GM12878 (cell line): ENCODE measurements around the gene SGSM2. TPM values are rescaled to one million over a fixed set of nuclear protein-coding genes. Genes with fewer than 3 reads are reported as not detected.

Experiments
- ATAC-seq: fragments of 200-7000 bp; cut with Tn5 transposase; 3 replicates; pipeline ENCODE4 v1.9.1; 2020; ENCODE audit warnings: mild to moderate bottlenecking, moderate library complexity
- BruUV-seq: library from RNA; stranded (reverse); fragments of 400-500 nt; replicated peaks from 2 replicates; lab custom pipeline; 2021; lab: Mats Ljungman, UMichigan
- CTCF ChIA-PET: fragments of 300-600 bp; sonication (Branson Sonifier 250); formaldehyde crosslinking; extraction: SDS; loops from one replicate; lab custom pipeline; 2021; ENCODE audit warnings: inconsistent platforms; lab: Yijun Ruan, JAX
- POLR2A ChIA-PET: fragments of 350-600 bp; formaldehyde crosslinking; extraction: SDS; loops from one replicate; lab custom pipeline; 2021; ENCODE audit warnings: inconsistent platforms; lab: Charles Lee
- RAD21 ChIA-PET: fragments of 300-600 bp; sonication (Branson Sonifier 250); formaldehyde crosslinking; loops from one replicate; lab custom pipeline; 2023; ENCODE audit warnings: antibody characterized with exemption; ENCODE audit not compliant: unreplicated experiment; lab: Charles Lee
- SMC1A ChIA-PET: fragments of 300-600 bp; sonication (Branson Sonifier 250); formaldehyde crosslinking; loops from one replicate; lab custom pipeline; 2023; ENCODE audit not compliant: unreplicated experiment, uncharacterized antibody; lab: Charles Lee
- DNase-seq: peaks from one replicate; pipeline ENCODE4 v3.0.0-alpha.2; 2011; ENCODE audit warnings: low read depth, low spot score
- FAIRE-seq: peaks from 3 replicates; lab custom pipeline; 2011; peaks lifted over from hg19 to GRCh38; lab: Jason Lieb, UNC
- H2AFZ ChIP-seq: 2 replicates; pipeline ENCODE4 v1.6.0; 2011; ENCODE audit warnings: low read depth, low read length, control low read depth; ENCODE audit not compliant: control insufficient read depth
- H3K27ac ChIP-seq: 2 replicates; pipeline ENCODE4 v1.5.1; 2011; ENCODE audit warnings: control low read depth; ENCODE audit not compliant: control insufficient read depth, insufficient read depth
- H3K27me3 ChIP-seq, 2 experiments: replicated peaks in 1 of 2; 2 replicates each; pipeline versions ENCODE4 v1.6.0 to v1.6.1; 2011; ENCODE audit warnings: low read length in 1 of 2; ENCODE audit not compliant: control insufficient read depth in 2 of 2, insufficient read depth in 2 of 2
- H3K36me3 ChIP-seq, 2 experiments: 2 replicates each; pipeline ENCODE4 v1.5.1; 2011; ENCODE audit warnings: low read length in 1 of 2; ENCODE audit not compliant: control insufficient read depth in 2 of 2, insufficient read depth in 2 of 2
- H3K4me1 ChIP-seq: 2 replicates; pipeline ENCODE4 v1.6.1; 2011; ENCODE audit warnings: mild to moderate bottlenecking, low read length, moderate library complexity, mixed read lengths; ENCODE audit not compliant: control insufficient read depth, insufficient read depth
- H3K4me2 ChIP-seq: 2 replicates; pipeline ENCODE4 v1.6.0; 2011; ENCODE audit warnings: control low read depth; ENCODE audit not compliant: control insufficient read depth, insufficient read depth
- H3K4me3 ChIP-seq: fragments of 200-600 bp; sonication (generic); 2 replicates; pipeline ENCODE4 v1.5.1; 2016
- H3K79me2 ChIP-seq: 2 replicates; pipeline ENCODE4 v1.6.0; 2011; ENCODE audit warnings: low read length; ENCODE audit not compliant: control insufficient read depth, insufficient read depth
- H3K9ac ChIP-seq: 2 replicates; pipeline ENCODE4 v1.8.0; 2011; ENCODE audit warnings: low read length, control low read depth, mixed read lengths; ENCODE audit not compliant: control insufficient read depth, insufficient read depth
- H3K9me3 ChIP-seq: replicated peaks from 3 replicates; pipeline ENCODE4 v1.5.1; 2011; ENCODE audit warnings: mild to moderate bottlenecking, low read length; ENCODE audit not compliant: control insufficient read depth, insufficient read depth
- H4K20me1 ChIP-seq: 2 replicates; pipeline ENCODE4 v1.6.0; 2011; ENCODE audit not compliant: control insufficient read depth, insufficient read depth
- ASH2L ChIP-seq: fragments of 300-600, 200-600 bp; sonication (generic); IDR thresholded peaks from 2 replicates; pipeline ENCODE4 v1.6.1; 2017; ENCODE audit warnings: low read depth, mild to moderate bottlenecking, borderline replicate concordance
- ATF7 ChIP-seq: fragments of 450-650 bp; IDR thresholded peaks from 2 replicates; pipeline ENCODE4 v1.6.1; 2016; ENCODE audit warnings: low read depth, mild to moderate bottlenecking
- CEBPB ChIP-seq, 2 experiments: fragments of 150-350 bp in 1 of 2; IDR thresholded peaks; 2 replicates each; pipeline ENCODE4 v1.6.1; 2012 to 2014; ENCODE audit warnings: low read depth in 2 of 2, low read length in 2 of 2, borderline replicate concordance in 1 of 2, inconsistent platforms in 1 of 2
- HDAC6 ChIP-seq: fragments of 200-600 bp; sonication (generic); IDR thresholded peaks from one replicate; pipeline ENCODE4 v1.8.0; 2017; ENCODE audit warnings: antibody characterized with exemption; ENCODE audit not compliant: unreplicated experiment
- HDGF ChIP-seq: fragments of 450-650 bp; IDR thresholded peaks from 2 replicates; pipeline ENCODE4 v1.6.1; 2016; ENCODE audit warnings: antibody characterized with exemption
- NFXL1 ChIP-seq: fragments of 450-650 bp; IDR thresholded peaks from 2 replicates; pipeline ENCODE4 v1.6.1; 2017; ENCODE audit warnings: antibody characterized with exemption, mild to moderate bottlenecking, borderline replicate concordance
- NFYB ChIP-seq: IDR thresholded peaks from 2 replicates; pipeline ENCODE4 v1.6.1; 2011; ENCODE audit warnings: low read depth, mild to moderate bottlenecking, low read length, improper control_type of control experiment, moderate library complexity; ENCODE audit not compliant: insufficient read depth
- RCOR1 ChIP-seq: conservative IDR thresholded peaks from 2 replicates; pipeline ENCODE4 v1.6.1; 2012; ENCODE audit warnings: low read depth, low read length, improper control_type of control experiment
- SP1 ChIP-seq: IDR thresholded peaks from one replicate; pipeline ENCODE4 v1.6.1; 2011; ENCODE audit warnings: low read depth, low read length
- SREBF2 ChIP-seq: IDR thresholded peaks from 2 replicates; pipeline ENCODE4 v1.6.1; 2012; ENCODE audit warnings: mild to moderate bottlenecking, low read length
- TARDBP ChIP-seq: IDR thresholded peaks from 2 replicates; pipeline ENCODE4 v1.6.1; 2016; ENCODE audit warnings: borderline replicate concordance
- TBL1XR1 ChIP-seq: IDR thresholded peaks from 2 replicates; pipeline ENCODE4 v1.6.1; 2012; ENCODE audit warnings: low read depth, low read length, improper control_type of control experiment
- TCF7 ChIP-seq: IDR thresholded peaks from 2 replicates; pipeline ENCODE4 v1.6.1; 2014; ENCODE audit warnings: antibody characterized with exemption, borderline replicate concordance
- WGBS: methylation state at CpG from one replicate; pipeline ENCODE4 v1.1.6; 2016; ENCODE audit warnings: low lambda C conversion rate; ENCODE audit not compliant: insufficient replicate concordance, insufficient coverage; ENCODE audit errors: missing lambda C conversion rate; 5-methylcytosine and 5-hydroxymethylcytosine counted together
- in situ Hi-C: fragments of 300-500 bp; cut with MboI; formaldehyde crosslinking; loops from 9 replicates; pipeline ENCODE4 v1.14.3; 2018; ENCODE audit warnings: mixed read lengths
- intact Hi-C: fragments of 100-400 bp; cut with micrococcal nuclease; formaldehyde crosslinking; loops from one replicate; pipeline ENCODE4 v1.14.2; 2022; ENCODE audit not compliant: unreplicated experiment
- polyA plus RNA-seq, 11 experiments: library from polyadenylated mRNA; depleted of rRNA in 4 of 11; unstranded in 6 of 11; stranded (reverse) in 5 of 11; fragments of >200 nt; fragmentation: Nextera tagmentation in 4 of 11; fragmentation: Illumina TruSeq in 1 of 11; extraction: Ambion mirVana in 4 of 11; extraction: Trizol in 1 of 11; gene quantifications; 1 replicate in 1 of 11; 2 replicates in 10 of 11; pipeline versions ENCODE4 v1.2.1 to v1.2.3, GENCODE V29; 2011 to 2016; ENCODE audit warnings: inconsistent platforms in 2 of 11, missing spikeins in 2 of 11, low read depth in 1 of 11
- total RNA-seq, 4 experiments: library from RNA; depleted of rRNA in 3 of 4; stranded (reverse); fragments of >200 nt in 3 of 4; fragmentation: Illumina TruSeq in 1 of 4; extraction: Trizol in 1 of 4; gene quantifications; 2 replicates each; pipeline versions ENCODE4 v1.2.1 to v1.2.3, GENCODE V29; 2013 to 2021
- TF ChIP-seq, protein P1 (sequence below): fragments of 450-650 bp; IDR thresholded peaks from 2 replicates; pipeline ENCODE4 v1.6.1; 2018; ENCODE audit warnings: mild to moderate bottlenecking, low read depth, moderate library complexity; ENCODE audit not compliant: partially characterized antibody
- TF ChIP-seq, protein P2 (sequence below): fragments of 450-650 bp; IDR thresholded peaks from 2 replicates; pipeline ENCODE4 v1.6.1; 2017; ENCODE audit warnings: mild to moderate bottlenecking, moderate library complexity
- TF ChIP-seq, protein P3 (sequence below): fragments of 450-650 bp; IDR thresholded peaks from 2 replicates; pipeline ENCODE4 v1.6.1; 2017; ENCODE audit warnings: mild to moderate bottlenecking, low read depth, inconsistent platforms; ENCODE audit not compliant: poor library complexity, severe bottlenecking

Gene SGSM2
- total and polyA plus RNA-seq, 10 of the 15 experiments (the other 5 are each of a cell fraction or from before 2014, with no cell fraction given), result 0.50 to 50.9 (median 18.5) TPM

DNA sequence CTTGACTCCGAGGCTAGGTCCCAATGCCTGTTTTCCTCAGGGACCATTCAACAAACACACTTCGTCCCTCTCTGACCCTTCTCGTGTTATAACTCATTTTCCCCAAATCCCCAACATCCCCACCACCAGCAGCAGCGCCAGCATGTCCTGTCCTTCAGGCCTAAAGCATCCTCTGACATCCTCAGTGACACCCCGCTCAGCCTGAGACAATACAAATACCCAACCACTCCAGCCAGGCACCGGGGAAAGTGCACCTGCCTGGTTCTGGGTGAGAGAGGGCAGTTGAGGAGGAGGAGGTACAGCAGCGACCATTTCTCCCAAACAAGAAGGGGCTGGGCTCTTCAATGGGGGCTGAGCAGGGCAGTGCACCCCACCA, 58.9 kb downstream of the SGSM2 start:
- H3K9ac ChIP-seq, result peak overlapping the region; percentile 64
- BruUV-seq, result no TSS peak
- H3K36me3 ChIP-seq, result no peaks in the 10 kb centered on the region; a peak in 1 of 4 replicates
- POLR2A ChIA-PET, result no interaction called here
- SMC1A ChIA-PET, result interaction anchor here (0.9 kb wide), 1 partner anchor 19 kb away, joined by 3 read pairs; no protein-coding TSS in a partner anchor
- FAIRE-seq (peak; percentile 18), DNase-seq (no peak), ATAC-seq (no peak)
- H2AFZ ChIP-seq, result no peak overlapping the region
- intact Hi-C loops, result no loop called here
- 44% methylated on average over 7 of the region's 7 CpGs for WGBS
- RAD21 ChIA-PET, result no interaction called here
- no peaks in the 10 kb centered on the region for H3K9me3 ChIP-seq
- in situ Hi-C loops, result no loop called here
- TF ChIP-seq, protein P1, sequence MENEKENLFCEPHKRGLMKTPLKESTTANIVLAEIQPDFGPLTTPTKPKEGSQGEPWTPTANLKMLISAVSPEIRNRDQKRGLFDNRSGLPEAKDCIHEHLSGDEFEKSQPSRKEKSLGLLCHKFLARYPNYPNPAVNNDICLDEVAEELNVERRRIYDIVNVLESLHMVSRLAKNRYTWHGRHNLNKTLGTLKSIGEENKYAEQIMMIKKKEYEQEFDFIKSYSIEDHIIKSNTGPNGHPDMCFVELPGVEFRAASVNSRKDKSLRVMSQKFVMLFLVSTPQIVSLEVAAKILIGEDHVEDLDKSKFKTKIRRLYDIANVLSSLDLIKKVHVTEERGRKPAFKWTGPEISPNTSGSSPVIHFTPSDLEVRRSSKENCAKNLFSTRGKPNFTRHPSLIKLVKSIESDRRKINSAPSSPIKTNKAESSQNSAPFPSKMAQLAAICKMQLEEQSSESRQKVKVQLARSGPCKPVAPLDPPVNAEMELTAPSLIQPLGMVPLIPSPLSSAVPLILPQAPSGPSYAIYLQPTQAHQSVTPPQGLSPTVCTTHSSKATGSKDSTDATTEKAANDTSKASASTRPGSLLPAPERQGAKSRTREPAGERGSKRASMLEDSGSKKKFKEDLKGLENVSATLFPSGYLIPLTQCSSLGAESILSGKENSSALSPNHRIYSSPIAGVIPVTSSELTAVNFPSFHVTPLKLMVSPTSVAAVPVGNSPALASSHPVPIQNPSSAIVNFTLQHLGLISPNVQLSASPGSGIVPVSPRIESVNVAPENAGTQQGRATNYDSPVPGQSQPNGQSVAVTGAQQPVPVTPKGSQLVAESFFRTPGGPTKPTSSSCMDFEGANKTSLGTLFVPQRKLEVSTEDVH, result no peak
- no peak for TF ChIP-seq NFYB
- TF ChIP-seq ATF7, result no peak
- no peak for TF ChIP-seq NFXL1
- TF ChIP-seq ASH2L, result no peak
- no peak for TF ChIP-seq CEBPB (IDR thresholded peaks at IDR 0.05; ENCODE audit: borderline replicate concordance in 1 of 2, low read depth in 2 of 2, low read length in 2 of 2)
- TF ChIP-seq SREBF2, result no peak
- TF ChIP-seq, protein P2, sequence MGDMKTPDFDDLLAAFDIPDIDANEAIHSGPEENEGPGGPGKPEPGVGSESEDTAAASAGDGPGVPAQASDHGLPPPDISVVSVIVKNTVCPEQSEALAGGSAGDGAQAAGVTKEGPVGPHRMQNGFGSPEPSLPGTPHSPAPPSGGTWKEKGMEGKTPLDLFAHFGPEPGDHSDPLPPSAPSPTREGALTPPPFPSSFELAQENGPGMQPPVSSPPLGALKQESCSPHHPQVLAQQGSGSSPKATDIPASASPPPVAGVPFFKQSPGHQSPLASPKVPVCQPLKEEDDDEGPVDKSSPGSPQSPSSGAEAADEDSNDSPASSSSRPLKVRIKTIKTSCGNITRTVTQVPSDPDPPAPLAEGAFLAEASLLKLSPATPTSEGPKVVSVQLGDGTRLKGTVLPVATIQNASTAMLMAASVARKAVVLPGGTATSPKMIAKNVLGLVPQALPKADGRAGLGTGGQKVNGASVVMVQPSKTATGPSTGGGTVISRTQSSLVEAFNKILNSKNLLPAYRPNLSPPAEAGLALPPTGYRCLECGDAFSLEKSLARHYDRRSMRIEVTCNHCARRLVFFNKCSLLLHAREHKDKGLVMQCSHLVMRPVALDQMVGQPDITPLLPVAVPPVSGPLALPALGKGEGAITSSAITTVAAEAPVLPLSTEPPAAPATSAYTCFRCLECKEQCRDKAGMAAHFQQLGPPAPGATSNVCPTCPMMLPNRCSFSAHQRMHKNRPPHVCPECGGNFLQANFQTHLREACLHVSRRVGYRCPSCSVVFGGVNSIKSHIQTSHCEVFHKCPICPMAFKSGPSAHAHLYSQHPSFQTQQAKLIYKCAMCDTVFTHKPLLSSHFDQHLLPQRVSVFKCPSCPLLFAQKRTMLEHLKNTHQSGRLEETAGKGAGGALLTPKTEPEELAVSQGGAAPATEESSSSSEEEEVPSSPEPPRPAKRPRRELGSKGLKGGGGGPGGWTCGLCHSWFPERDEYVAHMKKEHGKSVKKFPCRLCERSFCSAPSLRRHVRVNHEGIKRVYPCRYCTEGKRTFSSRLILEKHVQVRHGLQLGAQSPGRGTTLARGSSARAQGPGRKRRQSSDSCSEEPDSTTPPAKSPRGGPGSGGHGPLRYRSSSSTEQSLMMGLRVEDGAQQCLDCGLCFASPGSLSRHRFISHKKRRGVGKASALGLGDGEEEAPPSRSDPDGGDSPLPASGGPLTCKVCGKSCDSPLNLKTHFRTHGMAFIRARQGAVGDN, result no peak
- no peak for TF ChIP-seq SP1
- no peak for TF ChIP-seq HDGF
- TF ChIP-seq TBL1XR1, result no peak
- no peak for TF ChIP-seq RCOR1
- no peak for TF ChIP-seq TCF7
- no peak for TF ChIP-seq TARDBP
- TF ChIP-seq, protein P3, sequence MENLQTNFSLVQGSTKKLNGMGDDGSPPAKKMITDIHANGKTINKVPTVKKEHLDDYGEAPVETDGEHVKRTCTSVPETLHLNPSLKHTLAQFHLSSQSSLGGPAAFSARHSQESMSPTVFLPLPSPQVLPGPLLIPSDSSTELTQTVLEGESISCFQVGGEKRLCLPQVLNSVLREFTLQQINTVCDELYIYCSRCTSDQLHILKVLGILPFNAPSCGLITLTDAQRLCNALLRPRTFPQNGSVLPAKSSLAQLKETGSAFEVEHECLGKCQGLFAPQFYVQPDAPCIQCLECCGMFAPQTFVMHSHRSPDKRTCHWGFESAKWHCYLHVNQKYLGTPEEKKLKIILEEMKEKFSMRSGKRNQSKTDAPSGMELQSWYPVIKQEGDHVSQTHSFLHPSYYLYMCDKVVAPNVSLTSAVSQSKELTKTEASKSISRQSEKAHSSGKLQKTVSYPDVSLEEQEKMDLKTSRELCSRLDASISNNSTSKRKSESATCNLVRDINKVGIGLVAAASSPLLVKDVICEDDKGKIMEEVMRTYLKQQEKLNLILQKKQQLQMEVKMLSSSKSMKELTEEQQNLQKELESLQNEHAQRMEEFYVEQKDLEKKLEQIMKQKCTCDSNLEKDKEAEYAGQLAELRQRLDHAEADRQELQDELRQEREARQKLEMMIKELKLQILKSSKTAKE, result no peak
- TF ChIP-seq HDAC6, result no peak
- H3K79me2 ChIP-seq, result peaks cover 20% of the 10 kb centered on the region
- H3K27me3 ChIP-seq, result no peaks in the 10 kb centered on the region
- peak overlapping the region; percentile 57 for H3K27ac ChIP-seq
- CTCF ChIA-PET, result no interaction called here
- peaks cover 32% of the 10 kb centered on the region for H3K4me1 ChIP-seq
- peak overlapping the region; percentile 79 for H3K4me2 ChIP-seq
- H3K4me3 ChIP-seq, result peak overlapping the region; percentile 66
- no peaks in the 10 kb centered on the region for H4K20me1 ChIP-seq
